Gastroesophageal sphincter (tissue), 3 donors: ENCODE measurements around the gene SLC35F1.

Source experiments
- EP300 ChIP-seq: sonication (generic); formaldehyde crosslinking; IDR thresholded peaks from one replicate; pipeline ENCODE4 v1.6.1; 2017; ENCODE audit warnings: antibody characterized with exemption, mild to moderate bottlenecking
- TF ChIP-seq, protein P1 (sequence below), 4 experiments: fragments of 200-600 bp in 2 of 4; fragments of 450-650 bp in 2 of 4; sonication (generic) in 1 of 4; IDR thresholded peaks; one replicate each; pipeline ENCODE4 v1.5.1; 2017 to 2019; ENCODE audit warnings: antibody characterized with exemption in 4 of 4, mild to moderate bottlenecking in 2 of 4, moderate library complexity in 2 of 4

DNA sequence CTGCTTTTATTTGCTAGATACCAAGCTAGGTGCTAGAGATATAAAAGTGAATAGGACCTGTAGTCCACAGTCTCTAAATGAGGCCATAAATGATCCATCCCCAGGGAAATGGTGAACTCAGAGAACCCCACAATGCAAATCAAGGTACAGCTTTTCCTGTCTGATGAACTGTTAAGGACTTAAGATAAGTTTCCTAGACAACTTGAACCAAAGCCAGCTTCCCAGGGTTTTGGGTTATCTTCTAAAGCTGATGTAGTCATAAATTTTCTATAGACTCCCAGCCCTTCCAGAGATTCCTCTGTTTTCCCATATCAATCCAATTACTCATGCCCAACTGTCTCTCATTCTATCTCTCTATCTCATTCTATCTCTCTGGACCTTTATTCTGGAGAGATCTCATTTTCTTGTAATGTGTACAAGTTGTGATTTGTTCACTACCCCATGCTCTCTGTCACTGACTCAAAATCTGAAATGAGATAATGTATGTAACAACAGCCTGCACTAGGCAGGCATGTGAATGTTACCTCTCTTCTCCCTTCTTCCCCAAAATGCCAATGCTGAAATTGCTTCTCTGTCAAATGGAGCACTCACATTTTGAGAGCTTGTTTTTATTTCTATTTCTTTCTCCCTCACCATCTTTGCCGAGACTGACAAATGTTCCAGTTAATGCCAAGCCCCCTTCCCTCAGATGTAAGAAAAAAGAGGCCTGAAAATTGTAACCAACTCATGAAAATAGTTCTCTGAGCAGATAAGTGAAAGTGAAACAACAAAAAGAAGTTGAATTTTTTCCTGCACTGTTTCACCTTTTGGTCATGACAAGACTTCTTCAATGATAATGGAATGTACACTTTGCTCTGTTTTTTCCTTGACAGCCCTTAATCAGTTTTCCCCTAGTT, 279.9 kb downstream of the SLC35F1 start:
- no peak for TF ChIP-seq EP300
- TF ChIP-seq, protein P1, sequence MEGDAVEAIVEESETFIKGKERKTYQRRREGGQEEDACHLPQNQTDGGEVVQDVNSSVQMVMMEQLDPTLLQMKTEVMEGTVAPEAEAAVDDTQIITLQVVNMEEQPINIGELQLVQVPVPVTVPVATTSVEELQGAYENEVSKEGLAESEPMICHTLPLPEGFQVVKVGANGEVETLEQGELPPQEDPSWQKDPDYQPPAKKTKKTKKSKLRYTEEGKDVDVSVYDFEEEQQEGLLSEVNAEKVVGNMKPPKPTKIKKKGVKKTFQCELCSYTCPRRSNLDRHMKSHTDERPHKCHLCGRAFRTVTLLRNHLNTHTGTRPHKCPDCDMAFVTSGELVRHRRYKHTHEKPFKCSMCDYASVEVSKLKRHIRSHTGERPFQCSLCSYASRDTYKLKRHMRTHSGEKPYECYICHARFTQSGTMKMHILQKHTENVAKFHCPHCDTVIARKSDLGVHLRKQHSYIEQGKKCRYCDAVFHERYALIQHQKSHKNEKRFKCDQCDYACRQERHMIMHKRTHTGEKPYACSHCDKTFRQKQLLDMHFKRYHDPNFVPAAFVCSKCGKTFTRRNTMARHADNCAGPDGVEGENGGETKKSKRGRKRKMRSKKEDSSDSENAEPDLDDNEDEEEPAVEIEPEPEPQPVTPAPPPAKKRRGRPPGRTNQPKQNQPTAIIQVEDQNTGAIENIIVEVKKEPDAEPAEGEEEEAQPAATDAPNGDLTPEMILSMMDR (IDR thresholded peaks at IDR 0.05) = no peak
